HG02981 (cell line): ENCODE data around the gene ADGRL2.
"Not testable (repeated sequence)": the region's sequence is repeated elsewhere in the genome, so short reads cannot be mapped to it uniquely, and the experiment has no call there.

Experiments
- ATAC-seq: cut with Tn5 transposase; IDR thresholded peaks from one replicate; pipeline ENCODE4 v1.9.1; 2021; ENCODE audit warnings: mild to moderate bottlenecking, moderate library complexity; ENCODE audit not compliant: unreplicated experiment

Gene ADGRL2

DNA sequence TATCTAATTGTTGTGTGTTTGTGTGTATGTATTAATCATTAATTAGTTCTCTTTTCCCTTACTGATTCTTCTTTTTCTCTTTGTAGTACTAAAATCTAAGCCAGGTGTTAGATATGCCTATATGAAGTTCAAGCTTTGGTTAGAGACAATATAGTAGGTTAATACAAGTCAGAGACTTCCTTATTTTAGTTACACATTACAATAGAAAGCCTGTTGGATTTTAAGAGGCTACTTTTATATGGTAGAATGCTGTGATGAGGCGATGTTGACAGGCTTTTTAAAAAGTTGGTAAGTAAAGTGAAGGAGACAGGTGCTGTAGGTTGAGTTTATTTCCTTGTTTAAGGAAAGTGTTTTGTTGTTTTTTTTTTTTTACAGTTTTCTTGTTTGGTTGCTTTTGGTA lies 45.9 kb downstream of the ADGRL2 start:
- no peak for ATAC-seq

DNA sequence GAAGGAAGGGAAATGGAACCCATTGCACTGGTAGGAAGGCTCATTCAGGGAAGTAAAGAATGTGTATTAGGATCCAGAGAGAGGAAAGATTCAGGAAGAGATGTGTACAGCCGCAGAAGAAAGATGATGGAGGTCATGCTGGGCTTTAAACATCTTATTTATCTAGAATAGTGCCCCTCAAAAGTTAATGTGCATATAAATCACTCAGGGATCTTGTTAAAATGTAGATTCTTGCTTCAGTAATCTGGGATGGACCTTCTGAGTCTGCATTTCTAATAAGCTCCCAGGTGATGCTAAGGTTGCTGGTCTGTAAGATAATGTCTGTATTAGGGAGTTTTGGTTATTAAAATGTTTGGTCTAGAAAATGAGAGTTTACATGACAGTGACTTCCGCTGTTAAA lies 46.3 kb downstream of the ADGRL2 start:
- ATAC-seq, result no peak

DNA sequence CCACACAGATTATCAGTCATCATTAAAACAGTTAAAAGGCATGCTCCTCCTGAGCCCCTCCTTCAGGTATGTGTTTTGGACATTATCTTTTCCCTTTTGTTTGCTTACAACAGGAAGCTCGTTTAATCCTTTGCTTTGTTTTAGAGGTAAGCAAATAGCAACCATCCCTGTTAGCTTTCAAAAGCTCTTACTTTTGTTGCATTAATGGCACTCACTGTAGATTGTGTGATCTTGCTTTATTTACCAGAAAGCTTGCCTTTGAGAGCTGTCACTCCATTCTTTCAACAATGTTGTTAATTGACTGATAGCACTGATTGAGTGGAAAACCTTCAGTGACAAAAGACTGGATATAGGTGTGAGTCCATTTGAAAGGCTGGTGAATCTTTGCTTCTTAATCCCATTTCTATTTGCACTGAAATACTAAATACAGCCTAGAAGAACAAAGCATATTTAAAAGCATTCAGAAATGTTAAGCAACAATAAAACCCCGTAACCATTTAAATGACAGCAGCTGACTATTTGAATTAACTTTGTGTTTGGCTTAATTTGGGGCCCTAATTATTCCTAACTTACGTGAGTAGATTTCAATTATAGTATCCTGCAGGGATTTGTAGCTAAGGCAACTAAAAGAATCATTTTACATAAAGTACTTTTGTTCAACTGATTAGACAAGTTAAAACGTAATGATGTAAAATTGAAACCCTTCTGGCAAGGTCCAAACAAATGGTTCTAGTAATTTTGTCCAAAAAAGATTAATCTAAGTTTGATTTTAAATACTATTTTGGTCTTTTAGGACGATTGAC lies 48.3 kb downstream of the ADGRL2 start:
- no peak for ATAC-seq

DNA sequence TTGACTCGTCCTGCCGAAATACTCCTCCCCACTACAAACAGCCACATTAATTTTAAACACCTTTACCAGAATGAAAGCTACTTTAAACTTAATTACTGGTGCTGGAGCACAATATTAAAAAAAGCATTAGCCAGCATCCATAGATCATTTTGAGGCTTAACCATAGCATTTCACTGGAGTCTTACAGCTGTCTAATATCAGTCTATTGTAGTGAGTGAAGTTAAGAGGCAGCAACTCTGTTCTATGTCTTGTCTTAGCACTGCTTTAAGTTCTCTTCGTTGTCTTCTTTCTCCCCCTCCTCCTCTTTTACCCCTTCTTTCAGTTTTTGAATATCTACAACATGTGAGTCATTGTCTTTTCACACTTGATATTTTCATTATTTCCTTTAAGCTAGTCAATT lies 49.3 kb downstream of the ADGRL2 start:
- no peak for ATAC-seq

DNA sequence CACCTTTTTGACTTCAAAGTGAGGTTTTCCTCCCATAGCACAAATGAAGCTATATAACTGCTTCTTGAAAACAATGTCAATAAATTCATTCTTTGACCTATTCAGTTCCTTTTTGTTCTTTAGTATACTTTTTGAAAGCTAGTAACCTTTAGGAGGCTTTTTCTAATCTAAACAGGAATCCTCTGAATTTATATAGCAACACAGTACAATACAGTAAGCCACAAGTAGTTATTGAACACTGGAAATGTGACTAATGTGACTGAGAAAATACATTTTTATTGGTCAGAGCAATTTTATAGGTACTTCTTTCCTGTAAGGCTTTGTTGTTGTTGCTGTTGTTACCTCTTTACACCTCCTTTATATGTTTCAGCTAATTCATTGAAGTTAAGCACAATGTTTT lies 49.8 kb downstream of the ADGRL2 start:
- no peak for ATAC-seq

DNA sequence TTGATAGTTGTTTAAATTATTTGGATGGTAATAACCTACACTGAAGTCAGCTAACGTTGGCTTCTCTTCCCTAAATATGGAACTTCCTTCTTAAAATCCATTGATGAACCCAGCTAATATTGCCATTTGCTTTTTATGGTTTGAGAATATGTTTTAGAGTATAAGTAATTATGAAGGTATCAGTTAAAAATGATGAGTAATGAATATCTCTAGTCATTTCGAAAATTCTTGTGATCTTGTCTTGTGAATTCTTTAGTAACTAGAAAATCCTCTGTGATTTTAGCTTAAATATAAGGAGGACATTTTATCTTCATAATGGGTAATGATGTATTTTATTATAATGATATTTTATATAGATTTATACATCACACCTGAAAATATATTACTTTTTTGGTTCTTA lies 50.5 kb downstream of the ADGRL2 start:
- ATAC-seq, result no peak

DNA sequence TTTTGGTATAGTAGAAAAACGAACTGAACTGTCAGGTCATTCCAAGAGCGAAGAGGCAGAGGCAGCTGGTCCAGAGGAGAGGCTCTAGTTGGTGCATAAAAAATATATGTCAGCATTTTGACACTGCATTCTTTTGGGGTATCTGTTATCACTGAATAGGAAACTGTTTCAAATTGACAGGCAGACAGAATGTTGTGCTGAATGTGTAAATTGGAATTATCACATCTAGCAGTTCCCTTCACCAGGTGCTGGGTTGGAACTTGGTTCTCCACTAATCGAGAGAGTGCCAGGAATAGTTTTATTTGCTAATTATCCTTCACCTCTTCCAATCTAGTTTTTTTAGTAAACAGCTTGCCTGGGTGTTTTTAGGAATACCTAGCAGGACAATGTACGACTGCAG lies 52.2 kb downstream of the ADGRL2 start:
- ATAC-seq, result no peak

DNA sequence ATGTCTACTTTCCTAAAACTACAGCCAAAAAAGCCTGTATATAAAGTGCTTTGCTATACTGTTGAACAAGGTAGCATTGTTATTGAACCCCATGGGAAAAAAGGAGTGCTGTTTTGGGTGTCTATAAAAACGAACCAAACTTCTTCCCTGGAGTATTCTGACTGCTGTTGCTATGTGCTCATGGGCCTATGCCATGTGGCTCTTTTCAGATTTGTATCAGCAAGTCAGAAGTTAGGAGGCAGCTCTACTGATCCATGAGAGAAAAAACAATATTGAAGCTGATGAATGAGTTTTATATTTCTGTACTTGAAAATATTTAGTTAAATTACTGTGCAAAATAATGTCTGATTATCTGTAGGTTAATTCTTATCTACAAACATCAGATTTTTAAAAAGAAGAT lies 66.5 kb downstream of the ADGRL2 start:
- no peak for ATAC-seq

DNA sequence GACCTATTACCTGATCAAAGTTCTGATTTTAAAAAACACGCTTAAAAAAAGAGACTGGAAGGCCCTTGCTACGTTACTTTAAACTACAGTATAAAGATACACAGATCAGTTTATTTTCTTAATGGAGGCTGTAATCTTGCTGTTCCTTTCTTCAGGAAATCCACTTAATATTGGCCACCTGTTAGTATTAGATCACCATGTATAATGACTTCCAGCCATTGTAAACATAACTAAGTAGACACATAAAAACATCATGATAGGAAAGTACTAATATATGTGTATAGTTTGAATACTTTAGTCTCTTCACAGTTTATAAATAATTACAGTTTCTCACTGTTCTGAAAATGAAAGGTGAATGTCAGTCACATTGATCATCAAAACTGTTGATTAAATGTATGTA lies 68.6 kb downstream of the ADGRL2 start:
- no peak for ATAC-seq

DNA sequence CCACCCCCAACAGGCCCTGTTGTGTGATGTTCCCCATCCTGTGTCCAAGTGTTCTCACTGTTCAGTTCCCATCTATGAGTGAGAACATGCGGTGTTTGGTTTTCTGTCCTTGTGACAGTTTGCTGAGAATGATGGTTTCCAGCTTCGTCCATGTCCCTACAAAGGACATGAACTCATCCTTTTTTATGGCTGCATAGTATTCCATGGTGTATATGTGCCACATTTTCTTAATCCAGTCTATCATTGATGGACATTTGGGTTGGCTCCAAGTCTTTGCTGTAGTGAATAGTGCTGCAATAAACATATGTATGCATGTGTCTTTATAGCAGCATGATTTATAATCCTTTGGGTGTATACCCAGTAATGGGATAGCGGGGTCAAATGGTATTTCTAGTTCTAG lies 70.4 kb downstream of the ADGRL2 start:
- not testable (repeated sequence) for ATAC-seq

DNA sequence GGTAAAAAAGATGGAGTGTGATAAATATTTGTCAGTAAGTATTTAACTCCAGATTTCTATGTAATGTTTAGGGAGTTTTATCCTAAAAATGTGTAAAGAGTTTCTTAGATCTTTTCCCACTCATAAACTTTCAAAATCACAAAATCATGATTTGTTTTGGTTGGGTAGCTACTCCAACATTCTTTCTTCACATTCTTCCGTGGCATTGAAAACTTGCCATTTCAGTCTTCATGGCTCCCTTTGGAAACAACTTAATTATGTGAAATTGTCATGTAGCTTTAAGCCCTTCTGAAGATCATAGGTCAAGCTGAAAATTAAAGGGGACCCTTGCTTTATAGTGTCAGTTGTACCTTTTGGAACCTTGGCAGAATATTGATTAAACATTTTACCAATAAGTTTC lies 73.2 kb downstream of the ADGRL2 start:
- ATAC-seq, result no peak

DNA sequence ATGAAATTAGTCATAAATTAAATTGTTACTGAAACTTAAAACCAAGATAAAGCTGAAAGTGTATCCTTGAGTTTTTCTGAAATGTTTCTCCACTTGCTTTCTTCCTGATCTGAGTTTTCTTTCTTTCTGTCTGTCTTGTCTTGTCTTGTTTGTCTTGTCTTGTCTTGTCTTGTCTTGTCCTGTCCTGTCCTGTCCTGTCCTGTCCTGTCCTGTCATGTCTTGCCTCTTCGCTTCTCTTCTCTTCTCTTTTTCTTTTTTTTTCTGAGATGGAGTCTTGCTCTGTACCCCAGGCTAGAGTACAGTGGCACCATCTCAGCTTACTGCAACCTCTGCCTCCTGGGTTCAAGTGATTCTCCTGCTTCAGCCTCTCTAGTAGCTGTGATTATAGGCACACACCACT lies 73.7 kb downstream of the ADGRL2 start:
- ATAC-seq, result no peak

DNA sequence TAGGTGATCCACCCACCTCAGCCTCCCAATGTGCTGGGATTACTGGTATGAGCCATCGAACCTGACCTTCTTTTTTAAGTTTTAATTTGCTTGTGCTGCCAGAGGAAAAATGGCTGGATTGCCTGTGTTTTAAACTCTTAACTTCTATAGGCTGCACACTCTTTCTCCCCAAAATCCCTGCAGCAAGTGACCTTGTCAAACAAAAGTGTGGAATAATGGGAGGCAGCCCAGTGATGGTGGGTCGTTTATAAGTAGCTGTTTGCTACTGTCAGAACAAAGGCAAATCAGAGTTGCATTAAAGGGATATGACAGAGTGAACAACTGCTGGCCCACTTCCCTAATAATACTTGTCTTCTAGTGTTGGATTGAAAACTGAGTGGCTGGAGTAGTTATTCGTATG lies 74.2 kb downstream of the ADGRL2 start:
- ATAC-seq, result no peak

DNA sequence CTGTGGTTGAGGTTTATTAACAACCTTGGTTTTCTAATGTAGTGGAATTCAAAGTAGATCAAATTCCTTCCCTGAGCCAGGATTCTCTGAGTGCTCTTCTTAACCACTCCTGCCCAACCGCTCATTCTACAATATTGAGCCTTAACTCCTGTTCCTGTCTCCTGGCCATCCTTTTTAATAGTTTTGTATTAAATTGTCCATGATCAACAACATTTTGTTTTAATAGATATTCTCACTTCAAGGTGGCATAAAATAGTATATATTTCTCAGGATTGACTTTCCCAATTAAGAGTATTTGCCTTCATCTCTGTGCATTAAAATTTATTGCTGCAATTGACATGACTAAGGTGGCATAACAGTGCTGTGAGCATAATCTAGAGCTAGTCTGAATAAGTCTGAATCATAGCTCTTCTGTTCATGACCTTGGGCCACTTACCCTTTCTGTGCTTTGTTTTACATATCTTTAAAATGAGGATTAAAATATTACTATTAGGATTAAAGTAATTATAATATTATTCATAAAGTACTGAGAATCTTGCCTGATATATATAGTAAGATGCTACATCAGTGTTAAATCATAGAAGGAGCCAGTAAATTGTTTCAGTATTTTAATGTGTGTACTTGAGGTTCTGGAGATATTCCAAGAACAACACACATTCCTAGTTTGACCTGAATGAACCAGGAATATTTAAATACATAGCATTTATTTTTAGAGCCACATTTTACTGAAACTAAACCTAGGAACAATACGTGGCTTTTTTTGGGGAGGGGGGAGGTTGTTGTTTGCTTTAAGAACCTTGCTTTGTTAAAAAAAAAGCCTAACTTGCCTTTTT lies 76.4 kb downstream of the ADGRL2 start:
- no peak for ATAC-seq

DNA sequence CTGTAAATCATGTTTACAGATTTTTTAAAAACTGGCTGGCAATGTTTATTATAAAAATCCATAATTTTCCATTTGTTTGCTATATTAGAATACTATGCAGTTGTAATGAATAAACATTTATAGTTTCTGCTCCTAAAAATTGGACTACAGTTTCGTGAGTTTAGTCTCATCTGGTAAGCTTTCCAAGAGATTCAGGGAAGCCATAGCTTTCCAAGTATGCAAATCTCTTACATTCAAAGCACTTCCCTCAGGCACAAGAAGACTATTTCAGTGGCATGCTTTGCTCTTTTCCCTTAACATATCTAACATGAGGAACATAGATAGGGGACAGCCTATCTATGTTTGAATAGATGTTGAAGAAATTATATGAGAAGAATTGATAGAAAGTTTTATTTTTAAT lies 77.2 kb downstream of the ADGRL2 start:
- ATAC-seq, result no peak

DNA sequence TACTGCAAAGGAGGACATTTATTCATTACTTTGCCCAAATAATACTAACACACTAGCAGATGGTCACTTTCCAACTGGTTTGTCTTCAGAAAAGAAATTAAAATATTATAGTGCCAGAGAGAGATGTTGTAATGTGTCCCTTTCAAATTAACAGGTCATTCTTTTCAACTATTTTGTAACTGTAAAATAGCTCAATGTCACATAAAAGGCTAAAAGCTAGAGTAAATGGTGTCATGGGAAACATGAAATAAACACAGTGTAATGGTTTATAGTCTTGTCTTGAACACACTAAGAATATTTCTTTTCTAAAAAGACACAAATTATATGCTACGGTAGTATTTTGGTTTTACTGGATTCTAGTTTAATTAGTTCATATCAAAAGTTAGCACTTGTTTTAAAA lies 77.8 kb downstream of the ADGRL2 start:
- ATAC-seq, result no peak

DNA sequence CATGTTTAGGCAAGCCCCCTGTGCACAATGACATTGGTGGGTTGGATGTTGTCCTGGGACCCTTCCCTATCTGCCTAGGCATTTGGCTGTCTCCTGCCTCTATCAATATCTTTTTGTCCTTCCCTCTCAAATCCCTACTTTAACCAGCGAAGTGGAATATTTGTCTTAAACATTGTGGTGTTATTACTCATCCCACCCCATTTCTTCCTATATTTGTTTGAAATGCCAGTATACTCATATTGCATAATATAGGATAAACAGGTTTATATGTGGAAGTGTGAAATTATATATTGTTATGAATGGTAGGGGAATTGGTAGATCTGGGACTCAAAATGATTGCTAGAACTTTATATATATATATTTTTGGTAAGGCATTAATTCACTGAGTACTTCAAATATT lies 80.0 kb downstream of the ADGRL2 start:
- no peak for ATAC-seq

DNA sequence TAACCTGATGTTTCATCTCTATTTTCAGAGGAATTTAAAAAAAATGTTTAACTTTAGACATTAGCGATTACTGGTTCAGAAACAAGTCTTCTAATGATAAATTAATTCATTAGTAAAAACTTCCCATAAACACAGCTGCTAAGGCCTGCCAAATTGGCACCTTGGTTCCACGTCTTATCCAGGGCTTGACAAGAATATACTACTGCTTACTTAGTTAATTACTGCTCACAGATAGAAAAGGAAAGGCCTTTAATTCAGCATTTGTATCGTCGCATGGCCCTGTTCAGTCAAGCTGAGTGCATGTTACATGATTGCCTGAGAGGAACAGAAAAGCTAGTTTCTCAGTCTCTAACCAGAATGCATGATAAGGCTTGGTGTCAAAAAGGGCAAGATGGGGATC lies 84.6 kb downstream of the ADGRL2 start:
- no peak for ATAC-seq

DNA sequence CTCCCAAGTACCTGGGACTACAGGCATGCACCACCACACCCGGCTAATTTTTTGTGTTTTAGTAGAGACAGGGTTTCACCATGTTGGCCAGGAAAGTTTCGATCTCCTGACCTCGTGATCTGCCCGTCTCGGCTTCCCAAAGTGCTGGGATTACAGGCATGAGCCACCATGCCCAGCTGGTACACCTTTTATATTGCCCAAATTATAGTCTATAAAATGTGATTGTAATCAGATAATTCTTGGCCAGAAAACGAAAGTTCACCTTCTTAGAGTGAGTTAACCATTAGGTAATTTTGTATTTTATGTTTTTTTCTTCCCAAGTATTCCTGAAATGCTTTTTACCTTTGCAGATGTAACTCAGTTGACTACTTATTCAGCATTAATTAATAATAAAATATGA lies 85.6 kb downstream of the ADGRL2 start:
- not testable (repeated sequence) for ATAC-seq

DNA sequence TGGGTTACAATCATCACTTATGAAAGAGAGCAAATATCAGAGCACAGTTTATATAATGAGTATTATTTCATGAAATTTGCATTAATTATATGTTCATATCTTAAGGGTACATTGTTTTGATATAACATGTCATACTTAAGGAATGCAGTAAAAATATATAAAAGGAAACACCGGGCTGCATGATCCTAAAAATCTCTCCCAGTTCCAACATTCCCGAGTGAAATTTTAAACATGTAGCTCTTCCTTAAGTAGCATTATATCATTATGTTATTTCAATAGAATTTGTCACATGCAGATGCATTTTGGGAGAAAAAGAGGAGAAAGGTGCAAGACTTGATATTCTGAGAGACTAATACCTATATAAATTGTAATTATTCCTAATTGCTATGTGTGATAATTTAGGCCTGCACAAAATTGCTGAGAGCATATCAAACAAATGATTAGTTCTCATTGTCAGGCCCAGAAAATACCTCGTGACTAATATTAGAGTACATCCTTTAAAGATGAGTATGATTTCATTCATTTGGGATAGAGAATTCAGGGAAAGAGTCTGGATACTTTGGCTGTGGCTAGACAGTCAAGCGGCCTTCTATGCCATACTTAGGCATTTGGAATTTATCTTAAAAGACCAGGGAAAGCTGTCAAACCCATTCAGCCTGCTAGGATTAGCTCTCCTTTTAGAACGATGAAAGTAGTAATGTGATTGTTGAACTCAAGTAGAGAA lies 86.8 kb downstream of the ADGRL2 start:
- no peak for ATAC-seq

DNA sequence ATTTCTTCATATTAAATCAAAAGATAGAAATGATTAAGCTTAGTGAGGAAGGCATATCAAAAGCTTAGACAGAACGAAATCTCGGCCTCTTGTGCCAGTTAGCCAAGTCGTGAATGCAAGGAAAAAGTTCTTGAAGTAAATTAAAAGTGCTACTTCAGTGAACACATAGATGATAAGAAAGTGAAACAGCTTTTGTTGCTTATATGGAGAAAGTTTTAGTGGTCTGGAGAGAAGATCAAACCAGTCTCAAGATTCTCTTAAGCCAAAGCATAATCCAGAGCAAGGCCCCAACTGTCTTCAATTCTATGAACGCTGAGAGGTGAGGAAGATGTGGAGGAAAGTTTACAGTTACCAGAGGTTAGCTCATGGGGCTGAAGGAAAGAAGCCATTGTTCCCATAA lies 88.4 kb downstream of the ADGRL2 start:
- ATAC-seq, result no peak

DNA sequence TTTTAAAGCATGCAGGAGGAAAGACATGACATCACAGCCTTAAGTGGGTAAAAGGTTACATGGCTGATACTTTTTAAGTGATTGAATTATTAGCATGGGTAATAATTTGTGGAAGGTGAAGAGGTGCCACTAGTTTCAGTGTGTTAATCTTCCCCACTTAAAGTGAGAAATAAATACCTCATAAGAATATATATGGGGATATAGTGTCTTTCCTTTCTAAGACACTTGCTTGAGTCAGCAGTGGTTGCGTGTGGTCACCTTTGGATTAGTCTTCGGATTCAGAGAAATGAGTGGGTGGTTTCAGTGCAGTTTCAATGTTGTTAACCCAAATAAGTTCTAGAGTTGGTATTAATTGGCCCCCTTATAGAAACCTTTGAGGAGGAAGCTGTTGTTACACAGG lies 94.1 kb downstream of the ADGRL2 start:
- no peak for ATAC-seq
